GM23248 (cell line): ENCODE measurements around the gene MRPL24. TPM values are rescaled to one million over a fixed set of nuclear protein-coding genes. Genes with fewer than 3 reads are reported as not detected.

ENCODE experiments used
- DNase-seq: peaks from one replicate; pipeline ENCODE4 v3.0.0-alpha.2; 2015
- H2AFZ ChIP-seq: fragments of 200-600 bp; sonication (generic); 2 replicates; pipeline ENCODE4 v1.6.1; 2016; ENCODE audit warnings: antibody characterized with exemption
- H3F3A ChIP-seq: fragments of 200-600 bp; sonication (generic); 2 replicates; pipeline ENCODE4 v1.6.1; 2016; ENCODE audit warnings: mild to moderate bottlenecking, antibody characterized with exemption, mixed run types; ENCODE audit not compliant: insufficient read depth
- H3K27ac ChIP-seq: fragments of 200-600 bp; sonication (generic); 2 replicates; pipeline ENCODE4 v1.5.1; 2016; ENCODE audit warnings: mild to moderate bottlenecking
- H3K27me3 ChIP-seq: fragments of 200-600 bp; sonication (generic); replicated peaks from 2 replicates; pipeline ENCODE4 v1.6.1; 2016; ENCODE audit warnings: mild to moderate bottlenecking; ENCODE audit not compliant: insufficient read depth
- H3K36me3 ChIP-seq: fragments of 200-600 bp; sonication (generic); 2 replicates; pipeline ENCODE4 v1.6.1; 2016; ENCODE audit warnings: low read depth, mild to moderate bottlenecking
- H3K4me1 ChIP-seq: fragments of 200-600 bp; sonication (generic); 2 replicates; pipeline ENCODE4 v1.6.1; 2016; ENCODE audit warnings: mild to moderate bottlenecking; ENCODE audit not compliant: insufficient read depth
- H3K4me2 ChIP-seq: fragments of 200-600 bp; sonication (generic); one replicate; pipeline ENCODE4 v1.6.1; 2016; ENCODE audit warnings: mild to moderate bottlenecking; ENCODE audit not compliant: unreplicated experiment
- H3K4me3 ChIP-seq: fragments of 200-600 bp; sonication (generic); 2 replicates; pipeline ENCODE4 v1.5.1; 2016; ENCODE audit warnings: mild to moderate bottlenecking
- H3K79me2 ChIP-seq: fragments of 200-600 bp; sonication (generic); 2 replicates; pipeline ENCODE4 v1.6.1; 2016; ENCODE audit warnings: mild to moderate bottlenecking; ENCODE audit not compliant: insufficient read depth
- H3K9ac ChIP-seq: fragments of 200-600 bp; sonication (generic); 2 replicates; pipeline ENCODE4 v1.6.1; 2016; ENCODE audit warnings: mild to moderate bottlenecking
- H3K9me2 ChIP-seq: fragments of 200-600 bp; sonication (generic); 2 replicates; pipeline ENCODE4 v1.6.1; 2016; ENCODE audit warnings: mixed run types, mild to moderate bottlenecking, moderate library complexity; ENCODE audit not compliant: insufficient read depth
- H3K9me3 ChIP-seq: fragments of 200-600 bp; sonication (generic); one replicate; pipeline ENCODE4 v1.6.1; 2017; ENCODE audit warnings: low read depth
- H4K20me1 ChIP-seq: fragments of 200-600 bp; sonication (generic); 2 replicates; pipeline ENCODE4 v1.6.0; 2016; ENCODE audit not compliant: insufficient read depth
- EZH2 ChIP-seq: fragments of 200-600 bp; sonication (generic); IDR thresholded peaks from 2 replicates; pipeline ENCODE4 v1.6.1; 2018; ENCODE audit warnings: antibody characterized with exemption, mild to moderate bottlenecking; ENCODE audit not compliant: insufficient read depth, poor library complexity, severe bottlenecking
- EZH2phosphoT487 ChIP-seq: fragments of 200-600 bp; sonication (generic); IDR thresholded peaks from 2 replicates; pipeline ENCODE4 v1.6.1; 2018; ENCODE audit warnings: antibody characterized with exemption, moderate library complexity, mild to moderate bottlenecking, low read depth; ENCODE audit not compliant: insufficient read depth
- WGBS, 2 experiments: methylation state at CpG; one replicate each; pipeline ENCODE4 v1.1.6; 2015 to 2017; ENCODE audit warnings: low lambda C conversion rate in 2 of 2, low coverage in 1 of 2; ENCODE audit errors: missing lambda C conversion rate in 2 of 2; 5-methylcytosine and 5-hydroxymethylcytosine counted together
- in situ Hi-C: fragments of 300-500 bp; cut with MboI; formaldehyde crosslinking; loops from 2 replicates; pipeline ENCODE4 v1.15.0; 2020
- polyA plus RNA-seq: library from polyadenylated mRNA; unstranded; fragments of >200 nt; fragmentation: Nextera tagmentation; extraction: Ambion mirVana; gene quantifications from 2 replicates; pipeline ENCODE4 v1.2.1, GENCODE V29; 2016
- total RNA-seq: library from RNA; depleted of rRNA; stranded (reverse); fragments of >200 nt; shearing (Covaris generic); gene quantifications from 2 replicates; pipeline ENCODE4 v1.2.3, GENCODE V29; 2014

MRPL24 gene
- total and polyA plus RNA-seq, 2 experiments from 2014 or later, result 55.7 to 93.7 TPM

DNA sequence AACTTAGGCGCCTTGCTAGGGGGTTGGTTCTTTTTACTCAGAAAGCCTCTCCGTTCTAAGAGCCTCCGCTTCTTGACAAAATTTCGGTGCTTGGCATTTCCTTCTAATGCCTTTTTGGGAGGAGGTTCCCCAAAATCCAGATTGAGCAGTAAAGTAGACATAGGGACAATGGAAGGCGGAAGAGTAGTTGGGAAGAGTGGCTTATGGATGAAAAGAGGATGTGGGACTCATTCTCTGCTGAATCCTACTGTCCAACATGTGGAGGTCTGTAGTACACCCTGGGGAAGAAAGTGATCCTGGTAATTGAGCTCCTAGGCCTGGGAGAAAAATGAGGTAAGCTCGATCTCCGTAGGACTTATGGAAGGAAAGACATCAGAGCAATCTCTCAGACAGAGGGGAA, 13.4 kb downstream of the MRPL24 start:
- no peak overlapping the region for H2AFZ ChIP-seq
- H3K36me3 ChIP-seq, result peaks cover 21% of the 10 kb centered on the region; the same call in 1 of the 2 replicates
- in situ Hi-C loops, result no loop called here

DNA sequence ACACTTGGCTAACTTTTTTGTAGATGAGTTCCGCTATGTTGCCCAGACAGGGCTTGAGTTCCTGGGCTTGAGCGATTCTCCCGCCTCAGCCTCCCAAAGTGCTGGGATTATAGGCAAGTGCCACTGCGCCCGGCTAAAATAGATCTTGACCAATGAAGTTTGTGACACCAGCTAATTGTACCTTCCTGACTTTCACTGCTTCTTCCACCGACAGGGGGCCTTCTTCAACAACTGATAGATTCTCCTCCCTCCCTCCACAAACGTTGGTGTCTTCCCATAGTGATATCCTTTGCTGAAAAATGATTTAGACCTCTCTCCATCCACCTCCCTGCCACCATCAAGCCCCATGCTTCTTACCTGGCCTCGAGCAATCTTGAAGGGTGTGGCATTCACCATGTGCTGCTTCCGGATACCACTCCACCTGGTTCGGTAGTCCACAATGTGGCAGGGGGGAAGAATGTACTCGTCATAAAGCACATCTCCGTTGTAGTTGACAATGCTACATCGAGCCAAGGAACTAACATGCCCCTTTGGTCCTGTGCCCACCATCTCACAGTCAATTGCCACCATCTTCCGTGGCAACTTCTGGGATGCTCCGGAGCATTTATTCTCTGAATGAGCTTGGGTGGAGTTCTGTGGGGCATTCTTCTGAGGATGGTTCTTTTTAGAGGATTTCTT, 14.2 kb downstream of the MRPL24 start:
- peaks cover 6% of the 10 kb centered on the region; the same call in 1 of the 2 replicates for H3F3A ChIP-seq
- H3K36me3 ChIP-seq, result peaks cover 25% of the 10 kb centered on the region; the same call in 1 of the 2 replicates
- H2AFZ ChIP-seq, result no peak overlapping the region
- H3K4me2 ChIP-seq, result peak overlapping the region; percentile 98
- H4K20me1 ChIP-seq, result no peaks in the 10 kb centered on the region
- 25 to 26% methylated on average over 15 of the region's 15 CpGs for WGBS, 2 experiments
- DNase-seq, result peak; percentile 87
- in situ Hi-C loops, result no loop called here
- H3K9me3 ChIP-seq, result no peaks in the 10 kb centered on the region
- peaks cover 78% of the 10 kb centered on the region for H3K79me2 ChIP-seq
- peak overlapping the region; percentile 99 for H3K9ac ChIP-seq
- peak overlapping the region; percentile 99 for H3K4me3 ChIP-seq
- H3K27me3 ChIP-seq, result no peaks in the 10 kb centered on the region
- peaks cover 29% of the 10 kb centered on the region for H3K4me1 ChIP-seq
- H3K9me2 ChIP-seq, result no peaks in the 10 kb centered on the region
- TF ChIP-seq EZH2phosphoT487 (no peak), EZH2 (no peak)
- H3K27ac ChIP-seq, result 0 out of 2 replicates have a peak overlapping the region, but pooled peaks have one; percentile 1

More for the DNA sequence above, 13.4 kb downstream of the MRPL24 start:
- Histone ChIP-seq H3K9ac (peak overlapping the region; percentile 99), H3K9me2 (no peaks in the 10 kb centered on the region), H3K27ac (peak overlapping the region; percentile 96), H3K4me1 (peaks cover 29% of the 10 kb centered on the region), H3K79me2 (peaks cover 71% of the 10 kb centered on the region), H3K27me3 (no peaks in the 10 kb centered on the region), H4K20me1 (no peaks in the 10 kb centered on the region), H3K9me3 (no peaks in the 10 kb centered on the region), H3K4me3 (peak overlapping the region; percentile 99), H3F3A (peaks cover 6% of the 10 kb centered on the region; the same call in 1 of the 2 replicates), H3K4me2 (peak overlapping the region; percentile 98)
- WGBS, 2 experiments, result 22 to 31% methylated on average over 7 of the region's 7 CpGs
- peak; percentile 22 for DNase-seq
- TF ChIP-seq EZH2phosphoT487, result no peak

DNA sequence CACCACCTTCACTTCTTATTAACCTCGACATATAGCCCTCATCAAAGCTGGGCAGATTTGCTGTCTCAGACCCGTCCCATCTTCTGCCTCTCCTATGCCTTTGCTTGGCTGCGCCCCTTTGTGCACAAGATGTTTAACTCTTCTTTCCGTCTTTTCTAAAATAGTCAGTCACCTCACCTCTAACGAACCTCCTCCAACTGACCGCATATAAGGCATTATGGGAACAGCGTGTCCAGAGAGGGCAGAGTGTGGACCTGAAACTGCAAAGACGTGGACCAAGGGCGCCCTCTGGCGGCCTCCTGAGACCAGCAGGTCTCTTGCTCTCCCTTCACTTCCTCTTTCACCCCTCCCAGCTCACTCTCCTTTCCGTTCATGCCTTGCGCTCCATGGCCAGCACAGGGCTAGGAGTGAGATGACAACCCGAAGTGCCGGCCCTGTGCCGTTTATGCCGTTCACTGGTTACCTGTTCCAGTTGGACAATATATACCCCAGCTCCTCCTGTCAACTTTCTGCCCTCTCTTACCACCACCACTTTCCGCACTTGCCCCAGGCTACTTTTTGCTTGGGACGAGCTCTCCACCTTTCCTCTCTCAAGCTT, 15.1 kb downstream of the MRPL24 start:
- Histone ChIP-seq H4K20me1 (no peaks in the 10 kb centered on the region), H3K79me2 (peaks cover 84% of the 10 kb centered on the region), H3F3A (peaks cover 6% of the 10 kb centered on the region; the same call in 1 of the 2 replicates), H3K27me3 (no peaks in the 10 kb centered on the region), H3K9me3 (no peaks in the 10 kb centered on the region), H3K4me3 (peak overlapping the region; percentile 99), H3K4me2 (peak overlapping the region; percentile 98), H3K9me2 (no peaks in the 10 kb centered on the region), H3K27ac (0 out of 2 replicates have a peak overlapping the region, but pooled peaks have one; percentile 1), H3K4me1 (peaks cover 29% of the 10 kb centered on the region), H3K9ac (peak overlapping the region; percentile 53), H2AFZ (no peak overlapping the region), H3K36me3 (peaks cover 29% of the 10 kb centered on the region; the same call in 1 of the 2 replicates)
- no peak for TF ChIP-seq EZH2
- TF ChIP-seq EZH2phosphoT487, result no peak
- DNase-seq, result peak; percentile 89
- 9 to 10% methylated on average over 18 of the region's 18 CpGs for WGBS, 2 experiments
- in situ Hi-C loops, result no loop called here

DNA sequence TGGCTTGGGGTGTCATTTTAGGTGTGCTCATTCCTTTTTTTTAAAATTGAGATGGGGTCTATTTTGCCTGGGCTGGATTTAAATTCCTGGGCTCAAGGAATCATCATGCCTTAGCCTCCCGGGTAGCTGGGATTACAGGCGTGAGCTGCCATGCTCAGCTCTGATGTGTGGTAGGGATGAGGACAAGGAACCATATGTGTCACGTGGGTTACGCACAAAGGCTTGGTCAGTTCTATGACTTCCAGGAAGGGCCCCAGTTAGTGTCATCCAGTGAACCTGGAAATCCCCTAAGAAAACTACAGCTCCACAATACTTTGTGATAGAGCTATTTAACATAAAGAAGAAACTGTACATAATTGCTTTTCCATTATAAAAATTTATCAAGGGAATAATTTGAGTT, 19.4 kb downstream of the MRPL24 start:
- no peaks in the 10 kb centered on the region for H3K9me2 ChIP-seq
- peaks cover 16% of the 10 kb centered on the region; the same call in 1 of the 2 replicates for H3K4me1 ChIP-seq
- H2AFZ ChIP-seq, result no peak overlapping the region
- TF ChIP-seq EZH2 (no peak), EZH2phosphoT487 (no peak)
- H3K79me2 ChIP-seq, result peaks cover 52% of the 10 kb centered on the region
- peaks cover 9% of the 10 kb centered on the region; the same call in 1 of the 2 replicates for H3F3A ChIP-seq
- no peaks in the 10 kb centered on the region for H3K9me3 ChIP-seq
- no peak overlapping the region for H3K27ac ChIP-seq
- 81% methylated on average over 4 of the region's 4 CpGs for WGBS, 2 experiments
- H3K36me3 ChIP-seq, result peaks cover 29% of the 10 kb centered on the region; the same call in 1 of the 2 replicates
- no peak overlapping the region for H3K9ac ChIP-seq
- no peak overlapping the region for H3K4me3 ChIP-seq
- DNase-seq, result no peak
- no peak overlapping the region for H3K4me2 ChIP-seq
- no peaks in the 10 kb centered on the region for H3K27me3 ChIP-seq
- H4K20me1 ChIP-seq, result no peaks in the 10 kb centered on the region
- in situ Hi-C loops, result no loop called here
